Panc1 (cell line): ENCODE data around the gene DBX1. TPM values are rescaled to one million over a fixed set of nuclear protein-coding genes. Genes with fewer than 3 reads are reported as not detected.

Experiments used
- ATAC-seq: fragments of 200-7000 bp; cut with Tn5 transposase; 2 replicates; pipeline ENCODE4 v1.9.1; 2020; ENCODE audit warnings: mild to moderate bottlenecking, moderate library complexity
- BruUV-seq: library from RNA; stranded (reverse); fragments of 400-500 nt; replicated peaks from 2 replicates; lab custom pipeline; 2021; lab: Mats Ljungman, UMichigan
- CTCF ChIA-PET: fragments of 300-600 bp; sonication (Branson Sonifier 250); formaldehyde crosslinking; loops from one replicate; lab custom pipeline; 2022; ENCODE audit warnings: antibody characterized with exemption; lab: Charles Lee
- POLR2A ChIA-PET: fragments of 300-600 bp; sonication (Branson Sonifier 250); formaldehyde crosslinking; loops from one replicate; lab custom pipeline; 2022; ENCODE audit warnings: antibody characterized with exemption; lab: Charles Lee
- DNase-seq: peaks from one replicate; pipeline ENCODE4 v3.0.0-alpha.2; 2010; ENCODE audit warnings: low read depth, low spot score
- H3K27ac ChIP-seq: 2 replicates; pipeline ENCODE4 v1.5.1; 2011; ENCODE audit warnings: mild to moderate bottlenecking, low read length, inconsistent platforms
- H3K27me3 ChIP-seq: fragments of 200-500 bp; sonication (Bioruptor generic); 2 replicates; pipeline ENCODE4 v1.6.0; 2014; ENCODE audit warnings: low read length, inconsistent platforms; ENCODE audit not compliant: control insufficient read depth, insufficient read depth
- H3K36me3 ChIP-seq: fragments of 200-500 bp; sonication (Bioruptor generic); 2 replicates; pipeline ENCODE4 v1.5.1; 2014; ENCODE audit warnings: inconsistent platforms, mild to moderate bottlenecking, low read length, moderate library complexity; ENCODE audit not compliant: control insufficient read depth, insufficient read depth
- H3K4me1 ChIP-seq: 2 replicates; pipeline ENCODE4 v1.5.1; 2011; ENCODE audit warnings: inconsistent platforms, mild to moderate bottlenecking, low read length, moderate library complexity; ENCODE audit not compliant: control insufficient read depth, insufficient read depth
- H3K4me3 ChIP-seq, 2 experiments: 2 replicates each; pipeline ENCODE4 v1.5.1; 2011 to 2012; ENCODE audit warnings: low read depth in 2 of 2, low read length in 2 of 2, mild to moderate bottlenecking in 2 of 2, inconsistent platforms in 1 of 2, moderate library complexity in 1 of 2
- H3K9me3 ChIP-seq: fragments of 200-500 bp; sonication (Bioruptor generic); 2 replicates; pipeline ENCODE4 v1.5.1; 2014; ENCODE audit warnings: low read depth, mild to moderate bottlenecking, inconsistent platforms, low read length, moderate library complexity; ENCODE audit not compliant: control insufficient read depth, insufficient read depth
- CTCF ChIP-seq: fragments of 450-650 bp; IDR thresholded peaks from 2 replicates; pipeline ENCODE4 v1.5.1; 2017; ENCODE audit warnings: mild to moderate bottlenecking
- POLR2AphosphoS5 ChIP-seq: IDR thresholded peaks from 2 replicates; pipeline ENCODE4 v1.6.1; 2012; ENCODE audit warnings: mild to moderate bottlenecking, low read depth, low read length, moderate library complexity
- SIN3A ChIP-seq: IDR thresholded peaks from 2 replicates; pipeline ENCODE4 v1.6.1; 2012; ENCODE audit warnings: low read depth, mild to moderate bottlenecking, low read length, moderate library complexity, borderline replicate concordance; ENCODE audit not compliant: insufficient read depth
- TCF7L2 ChIP-seq: IDR thresholded peaks from 2 replicates; pipeline ENCODE4 v1.6.1; 2011; ENCODE audit warnings: mild to moderate bottlenecking, low read depth, low read length, inconsistent platforms
- in situ Hi-C: cut with HindIII; loops from 2 replicates; pipeline ENCODE4 v1.10.0; 2016; ENCODE audit warnings: low sequenced_read_pairs, low pct_unique_long_range_greater_than_20kb
- intact Hi-C: fragments of 100-400 bp; cut with micrococcal nuclease; formaldehyde crosslinking; loops from one replicate; pipeline ENCODE4 v1.10.0; 2022; ENCODE audit not compliant: unreplicated experiment
- total RNA-seq: library from RNA; stranded (reverse); gene quantifications from one replicate; pipeline ENCODE4 v1.2.1, GENCODE V29; 2021; ENCODE audit not compliant: unreplicated experiment
- TF ChIP-seq, protein P1 (sequence below), 2 experiments: IDR thresholded peaks; 2 replicates each; pipeline ENCODE4 v1.6.1; 2011 to 2012; ENCODE audit warnings: low read depth in 2 of 2, control low read depth in 1 of 2, low read length in 1 of 2, mild to moderate bottlenecking in 1 of 2, moderate library complexity in 1 of 2; ENCODE audit not compliant: insufficient read depth in 1 of 2

DBX1 gene
- total RNA-seq, 1 experiment from 2014 or later, result not detected

DNA sequence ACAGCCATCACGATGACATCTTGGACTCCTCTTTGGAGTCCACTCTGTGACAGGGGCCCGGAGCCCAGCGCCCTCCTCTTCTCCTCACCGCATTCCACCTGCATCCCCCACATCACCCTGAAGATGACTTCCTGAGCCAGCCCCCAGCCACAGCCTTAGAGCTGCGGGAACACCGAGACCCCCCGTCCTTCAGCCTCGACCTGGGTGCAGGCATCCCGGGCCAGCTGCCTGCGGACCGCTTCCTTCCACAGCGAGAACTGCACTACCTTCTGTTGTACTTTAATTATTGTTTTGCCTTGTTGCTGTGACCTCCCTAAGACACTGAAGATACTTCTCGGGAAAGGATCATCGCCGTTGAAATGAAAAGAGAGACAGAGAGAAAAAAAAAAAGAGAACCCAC, 42.1 kb downstream of the DBX1 start:
- ATAC-seq, result no peak
- no TSS peak for BruUV-seq
- intact Hi-C loops, result no loop called here

DNA sequence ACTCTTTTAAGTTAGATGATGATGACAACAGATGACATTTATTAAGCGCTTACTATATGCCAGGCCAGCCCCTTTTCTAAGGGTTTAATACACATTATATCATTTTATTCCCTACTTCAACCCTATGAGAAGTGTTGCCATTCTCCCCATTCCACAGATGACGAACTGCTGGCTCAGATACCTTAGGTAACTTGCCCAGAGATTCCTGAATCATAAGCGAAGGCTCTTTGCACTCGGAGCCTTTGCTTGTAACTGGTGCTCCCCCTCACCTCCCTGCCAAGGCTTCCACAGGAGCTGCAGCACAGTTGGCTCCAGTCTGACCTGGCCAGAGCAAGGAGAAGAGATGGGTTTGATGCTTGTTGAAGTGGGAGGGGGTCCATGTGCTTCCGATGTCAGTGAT, 43.0 kb downstream of the DBX1 start:
- intact Hi-C loops, result no loop called here
- ATAC-seq, result no peak
- no TSS peak for BruUV-seq

More for the DNA sequence above, 42.1 kb downstream of the DBX1 start:
- Histone ChIP-seq H3K27ac (no peak overlapping the region), H3K9me3 (no peaks in the 10 kb centered on the region), H3K36me3 (no peaks in the 10 kb centered on the region), H3K4me1 (no peaks in the 10 kb centered on the region), H3K27me3 (no peaks in the 10 kb centered on the region), H3K4me3 (no peak overlapping the region)
- in situ Hi-C loops, result no loop called here
- no peak for DNase-seq
- TF ChIP-seq CTCF, result no peak
- no peak for TF ChIP-seq POLR2AphosphoS5
- no peak for TF ChIP-seq SIN3A
- TF ChIP-seq TCF7L2, result no peak
- TF ChIP-seq, protein P1, sequence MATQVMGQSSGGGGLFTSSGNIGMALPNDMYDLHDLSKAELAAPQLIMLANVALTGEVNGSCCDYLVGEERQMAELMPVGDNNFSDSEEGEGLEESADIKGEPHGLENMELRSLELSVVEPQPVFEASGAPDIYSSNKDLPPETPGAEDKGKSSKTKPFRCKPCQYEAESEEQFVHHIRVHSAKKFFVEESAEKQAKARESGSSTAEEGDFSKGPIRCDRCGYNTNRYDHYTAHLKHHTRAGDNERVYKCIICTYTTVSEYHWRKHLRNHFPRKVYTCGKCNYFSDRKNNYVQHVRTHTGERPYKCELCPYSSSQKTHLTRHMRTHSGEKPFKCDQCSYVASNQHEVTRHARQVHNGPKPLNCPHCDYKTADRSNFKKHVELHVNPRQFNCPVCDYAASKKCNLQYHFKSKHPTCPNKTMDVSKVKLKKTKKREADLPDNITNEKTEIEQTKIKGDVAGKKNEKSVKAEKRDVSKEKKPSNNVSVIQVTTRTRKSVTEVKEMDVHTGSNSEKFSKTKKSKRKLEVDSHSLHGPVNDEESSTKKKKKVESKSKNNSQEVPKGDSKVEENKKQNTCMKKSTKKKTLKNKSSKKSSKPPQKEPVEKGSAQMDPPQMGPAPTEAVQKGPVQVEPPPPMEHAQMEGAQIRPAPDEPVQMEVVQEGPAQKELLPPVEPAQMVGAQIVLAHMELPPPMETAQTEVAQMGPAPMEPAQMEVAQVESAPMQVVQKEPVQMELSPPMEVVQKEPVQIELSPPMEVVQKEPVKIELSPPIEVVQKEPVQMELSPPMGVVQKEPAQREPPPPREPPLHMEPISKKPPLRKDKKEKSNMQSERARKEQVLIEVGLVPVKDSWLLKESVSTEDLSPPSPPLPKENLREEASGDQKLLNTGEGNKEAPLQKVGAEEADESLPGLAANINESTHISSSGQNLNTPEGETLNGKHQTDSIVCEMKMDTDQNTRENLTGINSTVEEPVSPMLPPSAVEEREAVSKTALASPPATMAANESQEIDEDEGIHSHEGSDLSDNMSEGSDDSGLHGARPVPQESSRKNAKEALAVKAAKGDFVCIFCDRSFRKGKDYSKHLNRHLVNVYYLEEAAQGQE (IDR thresholded peaks at IDR 0.05; ENCODE audit: insufficient read depth in 1 of 2, low read depth in 2 of 2, low read length in 1 of 2), result no peak
- CTCF ChIA-PET, result interaction anchor here (0.6 kb wide), 1 partner anchor 231 kb away, joined by 5 read pairs; no protein-coding TSS in a partner anchor
- POLR2A ChIA-PET, result no interaction called here

More for the DNA sequence above, 43.0 kb downstream of the DBX1 start:
- Histone ChIP-seq H3K27ac (no peak overlapping the region), H3K9me3 (no peaks in the 10 kb centered on the region), H3K4me3 (no peak overlapping the region), H3K4me1 (peaks cover 7% of the 10 kb centered on the region), H3K27me3 (no peaks in the 10 kb centered on the region), H3K36me3 (no peaks in the 10 kb centered on the region)
- no peak for TF ChIP-seq POLR2AphosphoS5
- TF ChIP-seq CTCF, result no peak
- TF ChIP-seq, protein P1 (IDR thresholded peaks at IDR 0.05; ENCODE audit: insufficient read depth in 1 of 2, low read depth in 2 of 2, low read length in 1 of 2), result no peak
- no peak for TF ChIP-seq SIN3A
- TF ChIP-seq TCF7L2, result no peak
- CTCF ChIA-PET, result interaction anchor here (0.6 kb wide), 1 partner anchor 232 kb away, joined by 5 read pairs; no protein-coding TSS in a partner anchor
- in situ Hi-C loops, result no loop called here
- no peak for DNase-seq
- POLR2A ChIA-PET, result no interaction called here
